ENCODE data around the gene ZNF101.
"Not testable (repeated sequence)": the region's sequence is repeated elsewhere in the genome, so short reads cannot be mapped to it uniquely, and the experiment has no call there.

Gene ZNF101

GRCh38 chr19:19661675-19662251 is 6.9 kb upstream of the ZNF101 start:
- DNase-seq (ENCODE audit: low spot score): no peak

- DNase-seq (ENCODE audit: low spot score): no peak
These were observed 6.3 kb upstream of the ZNF101 start for GRCh38 chr19:19662344-19662743.

GRCh38 chr19:19662871-19663255 is 5.8 kb upstream of the ZNF101 start:
- DNase-seq (ENCODE audit: low spot score): no peak

- DNase-seq (ENCODE audit: low spot score): peak; percentile 99
These were observed 5.2 kb upstream of the ZNF101 start, which contains the start of gene ATP13A1 for GRCh38 chr19:19663256-19664120. ATP13A1 (minus strand) TSS chr19:19663676; CDS start chr19:19663666, 10 bp downstream.

GRCh38 chr19:19665420-19665948 is 3.2 kb upstream of the ZNF101 start:
- not testable (repeated sequence) for DNase-seq (ENCODE audit: low spot score)

GRCh38 chr19:19670070-19670551 is 1.5 kb downstream of the ZNF101 start:
- DNase-seq (ENCODE audit: low spot score): no peak

GRCh38 chr19:19672816-19673215 is 4.2 kb downstream of the ZNF101 start:
- DNase-seq (ENCODE audit: low spot score): no peak

GRCh38 chr19:19674315-19674714 is 5.7 kb downstream of the ZNF101 start:
- DNase-seq (ENCODE audit: low spot score): no peak

GRCh38 chr19:19677579-19677978 is 8.9 kb downstream of the ZNF101 start:
- no peak for DNase-seq (ENCODE audit: low spot score)

GRCh38 chr19:19679176-19680073 is 10.8 kb downstream of the ZNF101 start:
- no peak for DNase-seq (ENCODE audit: low spot score)

- DNase-seq (ENCODE audit: low spot score): not testable (repeated sequence)
These were observed 17.5 kb downstream of the ZNF101 start for GRCh38 chr19:19686119-19686518.

GRCh38 chr19:19686580-19686979 is 17.9 kb downstream of the ZNF101 start:
- DNase-seq (ENCODE audit: low spot score): no peak

GRCh38 chr19:19687090-19687489 is 18.5 kb downstream of the ZNF101 start:
- no peak for DNase-seq (ENCODE audit: low spot score)

- DNase-seq (ENCODE audit: low spot score): not testable (repeated sequence)
These were observed 20.4 kb downstream of the ZNF101 start for GRCh38 chr19:19689023-19689422.

GRCh38 chr19:19691683-19692082 is 23.0 kb downstream of the ZNF101 start:
- no peak for DNase-seq (ENCODE audit: low spot score)

GRCh38 chr19:19696386-19696785 is 27.7 kb downstream of the ZNF101 start:
- no peak for DNase-seq (ENCODE audit: low spot score)

GRCh38 chr19:19697589-19697988 is 28.9 kb downstream of the ZNF101 start:
- no peak for DNase-seq (ENCODE audit: low spot score)

- not testable (repeated sequence) for DNase-seq (ENCODE audit: low spot score)
These were observed 31.9 kb downstream of the ZNF101 start for GRCh38 chr19:19700493-19700892.

GRCh38 chr19:19704836-19705235 is 36.2 kb downstream of the ZNF101 start:
- no peak for DNase-seq (ENCODE audit: low spot score)

GRCh38 chr19:19710506-19710905 is 41.9 kb downstream of the ZNF101 start:
- no peak for DNase-seq (ENCODE audit: low spot score)

GRCh38 chr19:19711306-19711933 is 42.8 kb downstream of the ZNF101 start:
- DNase-seq (ENCODE audit: low spot score): no peak

All from putamen (tissue), 1 donor.